Stomach (tissue), 4 donors: ENCODE measurements around the gene ETV6.

Experiments used
- CTCF ChIP-seq, 7 experiments: fragments of 450-650 bp in 4 of 7; fragments of 200-600 bp in 3 of 7; sonication (generic) in 3 of 7; IDR thresholded peaks; one replicate each; pipeline ENCODE4 v1.5.1; 2016 to 2019; ENCODE audit warnings: antibody characterized with exemption in 7 of 7, control low read depth in 2 of 7, mild to moderate bottlenecking in 1 of 7
- POLR2A ChIP-seq, 4 donors: fragments of 450-650 bp; IDR thresholded peaks; one replicate each; pipeline ENCODE4 v1.6.1; 2016; ENCODE audit warnings: antibody characterized with exemption in 4 of 4, control low read depth in 2 of 4, mild to moderate bottlenecking in 1 of 4, moderate library complexity in 1 of 4

- no peak for TF ChIP-seq POLR2A (IDR thresholded peaks at IDR 0.05)
- no peak for TF ChIP-seq CTCF (IDR thresholded peaks at IDR 0.05)
Measured at GRCh38 chr12:11672256-11673191, 23.1 kb downstream of the ETV6 start.
